ENCODE data around the gene LUM. TPM values are rescaled to one million over a fixed set of nuclear protein-coding genes. Genes with fewer than 3 reads are reported as not detected.

The LUM gene
- total RNA-seq, 2 donors from 2014 or later = 130 to 196 TPM

GRCh38 chr12:91104812-91105466 lies 6.4 kb downstream of the LUM start:
- DNase-seq (ENCODE audit: low spot score) = no peak
- no peaks in the 10 kb centered on the region for H3K4me1 ChIP-seq
- H3K27ac ChIP-seq = peak overlapping the region; percentile 19 to 58
- H3K9me3 ChIP-seq = no peaks in the 10 kb centered on the region
- no peak for TF ChIP-seq CTCF (IDR thresholded peaks at IDR 0.05)
- no peaks in the 10 kb centered on the region for H3K27me3 ChIP-seq
- H3K36me3 ChIP-seq = no peaks in the 10 kb centered on the region
- no peak overlapping the region for H3K4me3 ChIP-seq

- Histone ChIP-seq H3K27ac (no peak overlapping the region), H3K9me3 (no peaks in the 10 kb centered on the region), H3K36me3 (no peaks in the 10 kb centered on the region), H3K4me1 (no peaks in the 10 kb centered on the region), H3K4me3 (no peak overlapping the region), H3K27me3 (no peaks in the 10 kb centered on the region)
- TF ChIP-seq CTCF (IDR thresholded peaks at IDR 0.05) = no peak
- no peak for DNase-seq (ENCODE audit: low spot score)
Measured at GRCh38 chr12:91103624-91104023, 7.7 kb downstream of the LUM start.

- Histone ChIP-seq H3K27ac (no peak overlapping the region), H3K9me3 (no peaks in the 10 kb centered on the region), H3K36me3 (no peaks in the 10 kb centered on the region), H3K4me3 (no peak overlapping the region), H3K27me3 (no peaks in the 10 kb centered on the region), H3K4me1 (no peaks in the 10 kb centered on the region)
- DNase-seq (ENCODE audit: low spot score) = no peak
- no peak for TF ChIP-seq CTCF (IDR thresholded peaks at IDR 0.05)
Measured at GRCh38 chr12:91103101-91103500, 8.2 kb downstream of the LUM start.

- no peak for TF ChIP-seq CTCF (IDR thresholded peaks at IDR 0.05)
- no peaks in the 10 kb centered on the region for H3K36me3 ChIP-seq
- no peak for DNase-seq (ENCODE audit: low spot score)
- no peaks in the 10 kb centered on the region for H3K4me1 ChIP-seq
- no peaks in the 10 kb centered on the region for H3K9me3 ChIP-seq
- no peak overlapping the region for H3K27ac ChIP-seq
- no peak overlapping the region for H3K4me3 ChIP-seq
- no peaks in the 10 kb centered on the region for H3K27me3 ChIP-seq
Measured at GRCh38 chr12:91100906-91101305, 10.4 kb downstream of the LUM start.

GRCh38 chr12:91099836-91100235 lies 11.5 kb downstream of the LUM start:
- no peaks in the 10 kb centered on the region for H3K36me3 ChIP-seq
- H3K27me3 ChIP-seq = no peaks in the 10 kb centered on the region
- no peak overlapping the region for H3K4me3 ChIP-seq
- H3K9me3 ChIP-seq = no peaks in the 10 kb centered on the region
- DNase-seq (ENCODE audit: low spot score) = no peak
- H3K4me1 ChIP-seq = no peaks in the 10 kb centered on the region
- peak overlapping the region in 1 of 2 donors; percentile 54 for H3K27ac ChIP-seq
- TF ChIP-seq CTCF (IDR thresholded peaks at IDR 0.05) = no peak

GRCh38 chr12:91099341-91099740 lies 12.0 kb downstream of the LUM start:
- no peaks in the 10 kb centered on the region for H3K36me3 ChIP-seq
- no peak for DNase-seq (ENCODE audit: low spot score)
- no peaks in the 10 kb centered on the region for H3K27me3 ChIP-seq
- no peak overlapping the region for H3K4me3 ChIP-seq
- no peaks in the 10 kb centered on the region for H3K4me1 ChIP-seq
- TF ChIP-seq CTCF (IDR thresholded peaks at IDR 0.05) = no peak
- peak overlapping the region in 1 of 2 donors; percentile 54 for H3K27ac ChIP-seq
- no peaks in the 10 kb centered on the region for H3K9me3 ChIP-seq

All from right atrium auricular region (tissue), 2 donors.